NCI-H446 treated with DMSO at 0.1 percent for 48 hours (cell line): ENCODE results near the gene TPSAB1.
"Not testable (repeated sequence)": the region's sequence is repeated elsewhere in the genome, so short reads cannot be mapped to it uniquely, and the experiment has no call there.

Experiments used
- DNase-seq: peaks from one replicate; lab custom pipeline; 2025; lab: John Stamatoyannopoulos, UW

The TPSAB1 gene

GRCh38 chr16:1247903-1248537 lies 7.5 kb downstream of the TPSAB1 start:
- DNase-seq: not testable (repeated sequence)

- DNase-seq: not testable (repeated sequence)
Measured at GRCh38 chr16:1249031-1249755, 8.7 kb downstream of the TPSAB1 start.

- DNase-seq: not testable (repeated sequence)
Measured at GRCh38 chr16:1253701-1254364, 13.3 kb downstream of the TPSAB1 start.

DNA sequence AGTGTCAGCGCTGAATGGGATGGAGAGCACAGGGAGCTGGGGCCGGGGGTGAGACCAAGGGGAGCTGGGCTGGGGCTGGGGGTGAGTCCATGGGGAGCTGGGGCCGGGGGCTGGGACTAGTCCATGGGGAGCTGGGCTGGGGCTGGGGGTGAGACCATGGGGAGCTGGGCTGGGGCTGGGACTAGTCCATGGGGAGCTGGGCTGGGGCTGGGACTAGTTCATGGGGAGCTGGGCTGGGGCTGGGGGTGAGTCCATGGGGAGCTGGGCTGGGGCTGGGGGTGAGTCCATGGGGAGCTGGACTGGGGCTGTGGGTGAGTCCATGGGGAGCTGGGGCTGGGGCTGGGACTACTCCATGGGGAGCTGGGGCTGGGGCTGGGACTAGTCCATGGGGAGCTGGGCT lies 14.3 kb downstream of the TPSAB1 start:
- not testable (repeated sequence) for DNase-seq

DNA sequence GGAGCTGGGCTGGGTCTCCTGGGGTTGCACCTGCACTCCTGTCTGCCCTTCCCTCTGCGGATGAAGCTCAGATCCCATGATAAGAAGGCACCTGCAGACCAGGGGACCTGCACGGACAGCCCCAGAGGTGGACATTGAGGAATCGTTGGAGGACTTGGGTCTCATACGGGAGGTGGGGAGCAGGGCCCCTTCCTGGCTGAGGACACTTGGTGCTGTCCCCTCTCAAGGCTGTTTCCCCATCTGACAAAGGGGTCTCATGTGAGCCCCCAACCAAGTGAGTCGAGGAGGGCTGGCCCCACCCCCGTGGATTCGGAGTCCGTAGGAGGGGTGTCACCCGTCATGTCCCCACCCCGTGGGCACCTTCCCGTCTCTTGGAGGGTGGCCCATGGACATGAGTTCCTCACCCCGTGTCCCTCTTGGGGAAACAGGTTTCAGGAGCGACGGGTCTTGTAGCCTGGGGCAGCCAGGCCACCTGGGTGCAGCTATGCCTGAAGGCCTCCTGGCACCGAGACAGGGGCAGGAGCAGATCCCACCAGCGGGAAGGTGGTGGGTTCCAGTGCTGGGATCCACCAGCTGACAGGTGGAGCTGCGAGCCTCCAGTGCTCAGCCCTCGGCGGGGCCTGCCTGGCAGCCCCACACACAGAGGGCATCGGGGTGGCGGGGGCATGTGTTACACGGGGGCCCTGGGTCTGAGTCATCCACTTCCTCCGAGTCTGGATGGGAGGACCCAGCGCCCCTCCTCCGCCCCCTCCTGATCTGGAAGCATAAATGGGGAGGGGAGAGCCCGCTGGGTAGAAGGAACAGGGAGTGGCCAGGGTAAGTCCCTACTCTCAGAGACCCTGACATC lies 15.0 kb downstream of the TPSAB1 start, which contains the start of gene TPSD1:
Gene TPSD1, plus strand, starts transcription at position 794 of the 847 bp plus-strand sequence. CDS start 212 bp downstream, outside the sequence.
- not testable (repeated sequence) for DNase-seq

- not testable (repeated sequence) for DNase-seq
Measured at GRCh38 chr16:1256296-1256873, 15.9 kb downstream of the TPSAB1 start.

- DNase-seq: no peak
Measured at GRCh38 chr16:1256874-1257322, 16.4 kb downstream of the TPSAB1 start.

DNA sequence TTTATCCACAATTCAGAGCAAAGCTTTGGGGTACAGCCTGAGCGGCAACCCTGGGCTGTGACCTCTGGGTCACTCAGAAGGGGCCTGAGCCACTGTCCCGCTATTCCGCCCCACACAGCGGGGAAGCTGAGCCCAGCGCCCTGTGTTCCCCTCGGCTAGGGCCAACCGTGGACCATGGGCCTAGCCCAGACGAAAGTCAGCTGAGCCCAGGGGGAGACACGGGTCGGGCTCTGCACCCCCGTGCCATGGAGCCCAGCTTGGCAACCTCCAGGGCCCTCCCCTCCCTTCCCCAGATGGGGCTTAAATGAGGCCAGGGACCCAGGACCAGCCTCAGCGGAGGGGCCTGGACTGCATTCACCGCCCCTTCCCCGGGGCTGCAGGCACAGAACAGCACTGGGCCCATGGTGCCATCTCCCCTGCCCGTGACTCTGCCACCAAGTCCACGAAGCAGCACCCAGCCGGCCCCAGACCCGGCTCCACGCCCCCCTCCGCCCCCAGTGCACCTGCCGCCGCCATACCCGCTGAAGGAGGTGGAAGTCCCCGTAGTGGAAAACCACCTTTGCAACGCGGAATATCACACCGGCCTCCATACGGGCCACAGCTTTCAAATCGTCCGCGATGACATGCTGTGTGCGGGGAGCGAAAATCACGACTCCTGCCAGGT lies 17.2 kb downstream of the TPSAB1 start:
- DNase-seq: no peak

DNA sequence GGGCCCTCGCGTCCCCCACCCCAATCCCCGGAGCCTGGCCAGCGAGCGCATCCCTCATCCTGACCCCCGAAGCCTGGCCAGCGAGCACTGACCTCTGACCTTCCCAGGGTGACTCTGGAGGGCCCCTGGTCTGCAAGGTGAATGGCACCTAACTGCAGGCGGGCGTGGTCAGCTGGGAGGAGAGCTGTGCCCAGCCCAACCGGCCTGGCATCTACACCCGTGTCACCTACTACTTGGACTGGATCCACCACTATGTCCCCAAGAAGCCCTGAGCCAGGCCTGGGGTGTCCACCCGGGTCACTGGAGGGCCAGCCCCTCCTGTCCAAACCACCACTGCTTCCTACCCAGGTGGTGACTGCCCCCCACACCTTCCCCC lies 17.7 kb downstream of the TPSAB1 start:
- no peak for DNase-seq

DNA sequence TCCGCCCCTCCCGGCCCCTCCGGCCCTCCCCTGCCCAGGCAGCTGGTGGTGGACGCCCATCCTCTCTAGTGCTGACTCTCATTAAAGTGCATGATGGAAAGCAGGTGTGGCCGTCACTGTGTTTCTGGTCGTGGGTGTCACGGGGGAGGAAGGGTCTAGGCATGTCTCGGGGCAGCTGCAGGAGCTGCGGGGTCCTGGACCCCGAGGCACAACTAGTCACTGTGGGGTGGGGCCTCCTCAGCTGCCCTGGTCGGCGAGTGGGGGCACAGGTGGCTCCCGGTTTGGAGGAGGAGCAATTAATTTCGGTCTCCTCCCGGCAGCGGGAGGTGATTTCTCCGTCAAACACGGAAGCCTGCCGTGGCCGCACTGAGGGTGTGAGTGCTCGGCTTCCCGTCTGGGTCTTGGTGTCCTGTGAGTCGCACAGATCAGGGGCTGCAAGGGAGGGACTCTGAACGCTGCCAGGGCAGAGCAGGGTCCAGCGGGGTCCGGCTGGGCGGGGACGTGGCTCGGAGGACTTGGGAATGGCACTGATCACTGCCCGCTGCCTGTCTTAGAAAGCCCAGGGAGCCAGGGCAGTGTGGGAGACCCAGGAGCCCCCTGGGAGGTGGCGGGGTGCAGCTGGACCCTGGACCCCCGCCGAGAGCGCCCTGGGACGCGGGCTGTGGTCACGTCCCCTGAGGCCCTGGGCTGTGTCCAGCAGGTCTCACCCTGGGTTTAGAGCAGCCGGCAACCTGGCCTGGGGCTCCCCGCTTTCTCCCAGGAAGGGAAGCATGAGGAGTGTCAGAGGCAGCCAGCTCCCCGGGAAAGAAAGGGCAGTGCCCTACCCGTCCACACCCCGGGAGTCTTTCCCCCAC lies 18.6 kb downstream of the TPSAB1 start:
- DNase-seq: no peak

GRCh38 chr16:1259760-1260068 lies 19.2 kb downstream of the TPSAB1 start:
- DNase-seq: no peak

GRCh38 chr16:1260101-1260680 lies 19.7 kb downstream of the TPSAB1 start:
- no peak for DNase-seq

- no peak for DNase-seq
Measured at GRCh38 chr16:1261131-1261892, 20.8 kb downstream of the TPSAB1 start.

DNA sequence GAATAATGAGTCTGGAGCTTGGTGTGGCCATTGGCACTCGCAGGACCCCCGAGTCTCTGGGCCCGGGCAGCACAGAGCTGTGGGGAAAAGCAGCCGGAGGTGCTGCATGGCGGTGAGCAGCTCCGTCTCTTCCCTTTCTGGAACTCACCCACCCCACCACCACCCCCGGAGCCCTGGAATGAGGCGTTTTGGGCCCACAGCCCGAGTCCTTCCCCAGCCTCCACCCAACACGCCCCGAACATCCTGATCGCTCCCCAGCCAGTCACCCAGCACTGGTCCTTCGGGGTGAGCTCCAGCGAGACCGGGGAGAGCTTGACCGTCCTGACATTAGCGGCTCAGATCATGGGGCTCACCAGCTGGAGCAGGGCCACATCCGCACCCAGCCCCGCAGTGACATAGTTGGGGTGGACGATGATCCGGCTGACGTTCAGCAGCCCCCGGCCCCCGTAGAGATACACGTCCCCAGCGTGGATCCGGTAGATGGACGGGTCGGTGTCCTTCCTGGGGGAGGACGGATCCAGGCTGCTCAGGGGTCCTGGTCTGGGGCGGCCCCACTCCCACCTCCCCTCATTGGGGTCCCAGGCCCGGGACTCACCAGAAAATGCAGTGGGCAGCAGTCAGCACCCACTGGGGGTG lies 21.8 kb downstream of the TPSAB1 start:
- DNase-seq: no peak

GRCh38 chr16:1262846-1263221 lies 22.3 kb downstream of the TPSAB1 start:
- DNase-seq: no peak

GRCh38 chr16:1263591-1264344 lies 23.3 kb downstream of the TPSAB1 start:
- no peak for DNase-seq

DNA sequence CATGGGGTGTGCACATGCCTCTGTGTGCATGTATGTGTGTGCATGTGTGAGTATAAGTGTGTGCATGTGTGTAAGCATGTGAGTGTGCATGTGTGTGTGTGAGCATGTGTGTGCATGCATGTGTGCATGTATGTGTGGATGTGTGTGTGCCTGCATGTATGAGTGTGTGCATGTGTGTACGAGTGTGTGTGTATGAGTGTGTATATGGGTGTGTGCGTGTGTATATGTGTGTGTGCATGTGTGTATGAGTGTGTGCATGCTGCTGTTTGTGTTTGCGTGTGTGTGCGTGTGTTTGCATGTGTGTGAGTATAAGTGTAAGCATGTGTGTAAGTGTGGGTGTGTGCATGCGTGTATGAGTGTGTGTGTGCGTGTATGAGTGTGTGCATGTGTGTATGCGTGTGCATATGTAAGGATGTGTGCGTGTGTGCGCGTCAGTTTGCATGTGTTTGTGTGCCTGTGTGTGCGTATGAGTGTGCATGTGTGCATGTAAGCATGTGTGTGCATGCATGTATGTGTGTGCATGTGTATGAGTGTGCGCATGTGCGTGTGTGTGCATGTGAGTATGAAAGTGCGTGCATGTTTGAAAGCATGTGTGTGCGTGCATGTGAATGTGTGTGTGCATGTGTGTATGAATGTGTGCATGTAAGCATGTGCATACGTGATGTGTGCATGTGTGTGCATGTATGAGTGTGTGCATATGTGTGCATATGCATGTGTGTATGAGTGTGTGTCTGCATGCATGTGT lies 24.0 kb downstream of the TPSAB1 start:
- DNase-seq: no peak
